ENCODE results near the gene IQGAP1. TPM values are rescaled to one million over a fixed set of nuclear protein-coding genes. Genes with fewer than 3 reads are reported as not detected.

IQGAP1 gene
- total RNA-seq, 3 donors from 2014 or later (not counting 1 experiment from before 2014, with no cell fraction given), result 431 to 493 (median 446) TPM

- DNase-seq (no peak), ATAC-seq (peak in 2 of 3 donors; percentile 24 to 41)
- H3K9me3 Mint-ChIP-seq, result no peaks in the 10 kb centered on the region
- no peaks in the 10 kb centered on the region for H3K27me3 Mint-ChIP-seq (ENCODE audit: low read depth in 2 of 2)
- WGBS (ENCODE audit: insufficient coverage), result 56% methylated on average over 5 of the region's 6 CpGs
- intact Hi-C loops (cut with micrococcal nuclease), result loop anchor here (1.0 to 2.0 kb wide), 2 partner anchors 19 to 32 kb away; partner anchors contain the start of gene IQGAP1
- Histone ChIP-seq H3K9me3 (ENCODE audit: control insufficient read depth, insufficient read depth, low read length) (no peaks in the 10 kb centered on the region), H3K27ac (ENCODE audit: low read length) (peak overlapping the region; percentile 30), H3K4me3 (ENCODE audit: low read length) (no peak overlapping the region), H3K36me3 (ENCODE audit: control insufficient read depth, insufficient read depth, low read length) (no peaks in the 10 kb centered on the region), H3K4me1 (ENCODE audit: control insufficient read depth, insufficient read depth, low read length) (peaks cover 48% of the 10 kb centered on the region), H3K27me3 (ENCODE audit: control insufficient read depth, insufficient read depth, low read length) (no peaks in the 10 kb centered on the region)
- peak overlapping the region; percentile 81 for H3K4me3 Mint-ChIP-seq
- H3K27ac Mint-ChIP-seq, result peak overlapping the region; percentile 89 to 93
- TF ChIP-seq, protein P1, sequence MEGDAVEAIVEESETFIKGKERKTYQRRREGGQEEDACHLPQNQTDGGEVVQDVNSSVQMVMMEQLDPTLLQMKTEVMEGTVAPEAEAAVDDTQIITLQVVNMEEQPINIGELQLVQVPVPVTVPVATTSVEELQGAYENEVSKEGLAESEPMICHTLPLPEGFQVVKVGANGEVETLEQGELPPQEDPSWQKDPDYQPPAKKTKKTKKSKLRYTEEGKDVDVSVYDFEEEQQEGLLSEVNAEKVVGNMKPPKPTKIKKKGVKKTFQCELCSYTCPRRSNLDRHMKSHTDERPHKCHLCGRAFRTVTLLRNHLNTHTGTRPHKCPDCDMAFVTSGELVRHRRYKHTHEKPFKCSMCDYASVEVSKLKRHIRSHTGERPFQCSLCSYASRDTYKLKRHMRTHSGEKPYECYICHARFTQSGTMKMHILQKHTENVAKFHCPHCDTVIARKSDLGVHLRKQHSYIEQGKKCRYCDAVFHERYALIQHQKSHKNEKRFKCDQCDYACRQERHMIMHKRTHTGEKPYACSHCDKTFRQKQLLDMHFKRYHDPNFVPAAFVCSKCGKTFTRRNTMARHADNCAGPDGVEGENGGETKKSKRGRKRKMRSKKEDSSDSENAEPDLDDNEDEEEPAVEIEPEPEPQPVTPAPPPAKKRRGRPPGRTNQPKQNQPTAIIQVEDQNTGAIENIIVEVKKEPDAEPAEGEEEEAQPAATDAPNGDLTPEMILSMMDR (IDR thresholded peaks at IDR 0.05), result no peak
- peaks cover 77 to 81% of the 10 kb centered on the region in 2 donors for H3K4me1 Mint-ChIP-seq
- H3K36me3 Mint-ChIP-seq, result no peaks in the 10 kb centered on the region
These were observed 31.8 kb downstream of the IQGAP1 start for GRCh38 chr15:90419738-90420406.

GRCh38 chr15:90420451-90420850 lies 32.4 kb downstream of the IQGAP1 start:
- no peaks in the 10 kb centered on the region for H3K27me3 ChIP-seq (ENCODE audit: control insufficient read depth, insufficient read depth, low read length)
- H3K9me3 ChIP-seq (ENCODE audit: control insufficient read depth, insufficient read depth, low read length), result no peaks in the 10 kb centered on the region
- peak overlapping the region; percentile 30 for H3K27ac ChIP-seq (ENCODE audit: low read length)
- H3K4me3 ChIP-seq (ENCODE audit: low read length), result no peak overlapping the region
- H3K4me1 ChIP-seq (ENCODE audit: control insufficient read depth, insufficient read depth, low read length), result peaks cover 47% of the 10 kb centered on the region
- Mint-ChIP-seq H3K36me3 (no peaks in the 10 kb centered on the region), H3K4me1 (peaks cover 74 to 81% of the 10 kb centered on the region in 2 donors), H3K27me3 (ENCODE audit: low read depth in 2 of 2) (no peaks in the 10 kb centered on the region), H3K4me3 (peak overlapping the region; percentile 81), H3K27ac (peak overlapping the region; percentile 89 to 93), H3K9me3 (no peaks in the 10 kb centered on the region)
- no peak for ATAC-seq
- intact Hi-C loops (cut with micrococcal nuclease), result no loop called here
- no peaks in the 10 kb centered on the region for H3K36me3 ChIP-seq (ENCODE audit: control insufficient read depth, insufficient read depth, low read length)
- DNase-seq, result no peak
- TF ChIP-seq, protein P1 (IDR thresholded peaks at IDR 0.05), result no peak
- WGBS (ENCODE audit: insufficient coverage), result 78% methylated on average over 1 of the region's 1 CpG

GRCh38 chr15:90421527-90421926 lies 33.5 kb downstream of the IQGAP1 start:
- peak overlapping the region; percentile 72 to 89 for H3K27ac Mint-ChIP-seq
- TF ChIP-seq, protein P1 (IDR thresholded peaks at IDR 0.05), result no peak
- H3K4me1 Mint-ChIP-seq, result peaks cover 76 to 83% of the 10 kb centered on the region in 2 donors
- H3K4me3 Mint-ChIP-seq, result peak overlapping the region; percentile 56
- H3K27ac ChIP-seq (ENCODE audit: low read length), result no peak overlapping the region
- DNase-seq (no peak), ATAC-seq (no peak)
- H3K36me3 Mint-ChIP-seq, result no peaks in the 10 kb centered on the region
- no peaks in the 10 kb centered on the region for H3K27me3 Mint-ChIP-seq (ENCODE audit: low read depth in 2 of 2)
- intact Hi-C loops (cut with micrococcal nuclease), result no loop called here
- H3K36me3 ChIP-seq (ENCODE audit: control insufficient read depth, insufficient read depth, low read length), result peaks cover 9% of the 10 kb centered on the region
- no peaks in the 10 kb centered on the region for H3K27me3 ChIP-seq (ENCODE audit: control insufficient read depth, insufficient read depth, low read length)
- H3K4me3 ChIP-seq (ENCODE audit: low read length), result no peak overlapping the region
- H3K9me3 ChIP-seq (ENCODE audit: control insufficient read depth, insufficient read depth, low read length), result no peaks in the 10 kb centered on the region
- peaks cover 47% of the 10 kb centered on the region for H3K4me1 ChIP-seq (ENCODE audit: control insufficient read depth, insufficient read depth, low read length)
- WGBS (ENCODE audit: insufficient coverage), result 88% methylated on average over 3 of the region's 3 CpGs
- no peaks in the 10 kb centered on the region for H3K9me3 Mint-ChIP-seq
